HUES48 (cell line): Measurements from ENCODE around the gene CACNB4.
"Not testable (repeated sequence)": the region's sequence is repeated elsewhere in the genome, so short reads cannot be mapped to it uniquely, and the experiment has no call there.

ENCODE experiments used
- H3K27ac ChIP-seq: one replicate; pipeline ENCODE4 v1.7.0; 2013; ENCODE audit warnings: low read depth, low read length, inconsistent platforms
- H3K27me3 ChIP-seq: 2 replicates; pipeline ENCODE4 v1.6.1; 2013; ENCODE audit warnings: mild to moderate bottlenecking, low read length; ENCODE audit not compliant: control insufficient read depth, insufficient read depth
- H3K36me3 ChIP-seq: 2 replicates; pipeline ENCODE4 v1.6.1; 2013; ENCODE audit warnings: low read length; ENCODE audit not compliant: control insufficient read depth, insufficient read depth
- H3K4me1 ChIP-seq: 2 replicates; pipeline ENCODE4 v1.6.1; 2013; ENCODE audit warnings: mild to moderate bottlenecking, low read length; ENCODE audit not compliant: control insufficient read depth, insufficient read depth
- H3K4me3 ChIP-seq: 2 replicates; pipeline ENCODE4 v1.5.1; 2013; ENCODE audit warnings: mild to moderate bottlenecking, low read depth, low read length
- H3K9ac ChIP-seq: 2 replicates; pipeline ENCODE4 v1.6.1; 2013; ENCODE audit warnings: mild to moderate bottlenecking, low read depth, low read length, moderate library complexity
- H3K9me3 ChIP-seq: 2 replicates; pipeline ENCODE4 v1.6.1; 2013; ENCODE audit warnings: low read length; ENCODE audit not compliant: control insufficient read depth, insufficient read depth

CACNB4 gene

GRCh38 chr2:151808258-151809072 lies 290.4 kb downstream of the CACNB4 start:
- no peak overlapping the region for H3K27ac ChIP-seq
- H3K9ac ChIP-seq: no peak overlapping the region
- H3K9me3 ChIP-seq: no peaks in the 10 kb centered on the region
- peaks cover 87% of the 10 kb centered on the region for H3K36me3 ChIP-seq
- H3K4me1 ChIP-seq: no peaks in the 10 kb centered on the region
- no peak overlapping the region for H3K4me3 ChIP-seq
- H3K27me3 ChIP-seq: no peaks in the 10 kb centered on the region

- H3K9me3 ChIP-seq: no peaks in the 10 kb centered on the region
- H3K4me1 ChIP-seq: no peaks in the 10 kb centered on the region
- no peak overlapping the region for H3K4me3 ChIP-seq
- no peak overlapping the region for H3K9ac ChIP-seq
- no peak overlapping the region for H3K27ac ChIP-seq
- peaks cover 86% of the 10 kb centered on the region for H3K36me3 ChIP-seq
- no peaks in the 10 kb centered on the region for H3K27me3 ChIP-seq
Measured at GRCh38 chr2:151805961-151806360, 292.9 kb downstream of the CACNB4 start.

- H3K36me3 ChIP-seq: peaks cover 86% of the 10 kb centered on the region
Measured at GRCh38 chr2:151805343-151805742, 293.5 kb downstream of the CACNB4 start.

GRCh38 chr2:151803811-151804210 lies 295.0 kb downstream of the CACNB4 start:
- peaks cover 76% of the 10 kb centered on the region for H3K36me3 ChIP-seq
- H3K9me3 ChIP-seq: no peaks in the 10 kb centered on the region
- H3K4me3 ChIP-seq: no peak overlapping the region
- H3K9ac ChIP-seq: no peak overlapping the region
- H3K27ac ChIP-seq: no peak overlapping the region
- no peaks in the 10 kb centered on the region for H3K4me1 ChIP-seq
- no peaks in the 10 kb centered on the region for H3K27me3 ChIP-seq

More at GRCh38 chr2:151805343-151805742, 293.5 kb downstream of the CACNB4 start:
- no peak overlapping the region for H3K4me3 ChIP-seq
- H3K9me3 ChIP-seq: no peaks in the 10 kb centered on the region
- no peak overlapping the region for H3K9ac ChIP-seq
- H3K4me1 ChIP-seq: no peaks in the 10 kb centered on the region
- H3K27ac ChIP-seq: no peak overlapping the region
- no peaks in the 10 kb centered on the region for H3K27me3 ChIP-seq

- H3K27ac ChIP-seq: no peak overlapping the region
- no peak overlapping the region for H3K4me3 ChIP-seq
- H3K36me3 ChIP-seq: peaks cover 66% of the 10 kb centered on the region
- H3K4me1 ChIP-seq: peaks cover 8% of the 10 kb centered on the region; the same call in 1 of the 2 replicates
- no peaks in the 10 kb centered on the region for H3K9me3 ChIP-seq
- no peak overlapping the region for H3K9ac ChIP-seq
- H3K27me3 ChIP-seq: no peaks in the 10 kb centered on the region
Measured at GRCh38 chr2:151802315-151802714, 296.5 kb downstream of the CACNB4 start.

GRCh38 chr2:151799886-151800292 lies 299.0 kb downstream of the CACNB4 start:
- Histone ChIP-seq H3K4me1 (peaks cover 25% of the 10 kb centered on the region; the same call in 1 of the 2 replicates), H3K36me3 (peaks cover 45% of the 10 kb centered on the region), H3K4me3 (no peak overlapping the region), H3K9me3 (no peaks in the 10 kb centered on the region), H3K9ac (no peak overlapping the region), H3K27me3 (no peaks in the 10 kb centered on the region), H3K27ac (no peak overlapping the region)

- no peaks in the 10 kb centered on the region for H3K27me3 ChIP-seq
- H3K27ac ChIP-seq: no peak overlapping the region
- H3K4me1 ChIP-seq: peaks cover 25% of the 10 kb centered on the region; the same call in 1 of the 2 replicates
- no peak overlapping the region for H3K9ac ChIP-seq
- peaks cover 17% of the 10 kb centered on the region for H3K36me3 ChIP-seq
- no peak overlapping the region for H3K4me3 ChIP-seq
- H3K9me3 ChIP-seq: no peaks in the 10 kb centered on the region
Measured at GRCh38 chr2:151796774-151797173, 302.1 kb downstream of the CACNB4 start.

GRCh38 chr2:151795646-151796240 lies 303.1 kb downstream of the CACNB4 start:
- no peak overlapping the region for H3K4me3 ChIP-seq
- H3K9me3 ChIP-seq: no peaks in the 10 kb centered on the region
- no peak overlapping the region for H3K9ac ChIP-seq
- peaks cover 25% of the 10 kb centered on the region; the same call in 1 of the 2 replicates for H3K4me1 ChIP-seq
- peaks cover 8% of the 10 kb centered on the region; the same call in 1 of the 2 replicates for H3K36me3 ChIP-seq
- no peaks in the 10 kb centered on the region for H3K27me3 ChIP-seq
- no peak overlapping the region for H3K27ac ChIP-seq

GRCh38 chr2:151794422-151794821 lies 304.4 kb downstream of the CACNB4 start:
- H3K9me3 ChIP-seq, H3K4me3 ChIP-seq, H3K27me3 ChIP-seq, H3K9ac ChIP-seq, H3K36me3 ChIP-seq, H3K27ac ChIP-seq: not testable (repeated sequence)
- H3K4me1 ChIP-seq: peaks cover 25% of the 10 kb centered on the region; the same call in 1 of the 2 replicates

- Histone ChIP-seq H3K36me3 (0 out of 2 replicates have a peak, but pooled peaks cover 2% of the 10 kb centered on the region), H3K27me3 (no peaks in the 10 kb centered on the region), H3K4me3 (no peak overlapping the region), H3K9ac (no peak overlapping the region), H3K4me1 (peaks cover 25% of the 10 kb centered on the region; the same call in 1 of the 2 replicates), H3K9me3 (no peaks in the 10 kb centered on the region), H3K27ac (no peak overlapping the region)
Measured at GRCh38 chr2:151793123-151793522, 305.7 kb downstream of the CACNB4 start.

- Histone ChIP-seq H3K27me3 (no peaks in the 10 kb centered on the region), H3K9me3 (no peaks in the 10 kb centered on the region), H3K9ac (no peak overlapping the region), H3K4me3 (no peak overlapping the region), H3K4me1 (peaks cover 20% of the 10 kb centered on the region; the same call in 1 of the 2 replicates), H3K36me3 (0 out of 2 replicates have a peak, but pooled peaks cover 2% of the 10 kb centered on the region), H3K27ac (no peak overlapping the region)
Measured at GRCh38 chr2:151792589-151792988, 306.3 kb downstream of the CACNB4 start.
